H9 (cell line): ENCODE data around the gene OR8B12. TPM values are rescaled to one million over a fixed set of nuclear protein-coding genes. Genes with fewer than 3 reads are reported as not detected.

Source experiments
- DNase-seq: peaks from one replicate; pipeline ENCODE4 v3.0.0-alpha.2; 2017
- H2AFZ ChIP-seq: one replicate; pipeline ENCODE4 v1.6.1; 2013; ENCODE audit warnings: mild to moderate bottlenecking, low read length, control low read depth, moderate library complexity
- H2AK5ac ChIP-seq: 2 replicates; pipeline ENCODE4 v1.6.1; 2013; ENCODE audit warnings: low read length, control low read depth, mixed read lengths; ENCODE audit not compliant: insufficient read length
- H2BK120ac ChIP-seq: one replicate; pipeline ENCODE4 v1.6.1; 2013; ENCODE audit warnings: low read depth, mild to moderate bottlenecking, low read length, control low read depth, inconsistent platforms; ENCODE audit not compliant: poor library complexity, severe bottlenecking
- H2BK12ac ChIP-seq: 2 replicates; pipeline ENCODE4 v1.6.1; 2013; ENCODE audit warnings: low read length, control low read depth, mixed read lengths, low read depth; ENCODE audit not compliant: insufficient read length
- H2BK15ac ChIP-seq: 2 replicates; pipeline ENCODE4 v1.6.1; 2013; ENCODE audit warnings: low read depth, low read length, control low read depth
- H2BK20ac ChIP-seq: one replicate; pipeline ENCODE4 v1.6.1; 2013; ENCODE audit warnings: low read depth, mild to moderate bottlenecking, low read length, control low read depth, inconsistent platforms; ENCODE audit not compliant: poor library complexity, severe bottlenecking
- H2BK5ac ChIP-seq: 2 replicates; pipeline ENCODE4 v1.6.1; 2013; ENCODE audit warnings: low read length, control low read depth, mixed read lengths; ENCODE audit not compliant: insufficient read length
- H3K14ac ChIP-seq: 2 replicates; pipeline ENCODE4 v1.6.1; 2013; ENCODE audit warnings: low read length, control low read depth; ENCODE audit not compliant: insufficient read depth
- H3K18ac ChIP-seq: 2 replicates; pipeline ENCODE4 v1.6.1; 2013; ENCODE audit warnings: low read depth, mild to moderate bottlenecking, mixed read lengths, low read length, control low read depth; ENCODE audit not compliant: insufficient read length
- H3K23ac ChIP-seq: 2 replicates; pipeline ENCODE4 v1.6.1; 2013; ENCODE audit warnings: low read length, control low read depth, mixed read lengths, low read depth; ENCODE audit not compliant: insufficient read length
- H3K23me2 ChIP-seq: 2 replicates; pipeline ENCODE4 v1.6.1; 2013; ENCODE audit warnings: low read depth, mild to moderate bottlenecking, mixed read lengths, low read length, control low read depth; ENCODE audit not compliant: insufficient read length, poor library complexity, severe bottlenecking
- H3K27ac ChIP-seq: 2 replicates; pipeline ENCODE4 v1.5.1; 2013; ENCODE audit warnings: low read length, control low read depth, mixed read lengths, low read depth; ENCODE audit not compliant: insufficient read length
- H3K27me3 ChIP-seq: 2 replicates; pipeline ENCODE4 v1.6.1; 2013; ENCODE audit warnings: low read length, control low read depth, inconsistent platforms; ENCODE audit not compliant: insufficient read depth
- H3K4ac ChIP-seq: 2 replicates; pipeline ENCODE4 v1.6.1; 2013; ENCODE audit warnings: low read depth, mild to moderate bottlenecking, control low read depth, inconsistent platforms, low read length, moderate library complexity
- H3K4me1 ChIP-seq: 2 replicates; pipeline ENCODE4 v1.6.1; 2013; ENCODE audit warnings: low read length, control low read depth, inconsistent platforms; ENCODE audit not compliant: insufficient read depth
- H3K4me2 ChIP-seq: 2 replicates; pipeline ENCODE4 v1.6.1; 2013; ENCODE audit warnings: low read length, control low read depth, mixed read lengths; ENCODE audit not compliant: insufficient read length, insufficient read depth
- H3K56ac ChIP-seq: 2 replicates; pipeline ENCODE4 v1.6.1; 2013; ENCODE audit warnings: low read depth, mild to moderate bottlenecking, mixed read lengths, low read length, control low read depth; ENCODE audit not compliant: insufficient read length
- H3K79me1 ChIP-seq: 2 replicates; pipeline ENCODE4 v1.6.1; 2013; ENCODE audit warnings: low read depth, mild to moderate bottlenecking, moderate library complexity, low read length, control low read depth, inconsistent platforms; ENCODE audit not compliant: insufficient read depth, poor library complexity, severe bottlenecking
- H3K79me2 ChIP-seq: 2 replicates; pipeline ENCODE4 v1.6.1; 2013; ENCODE audit warnings: low read length, control low read depth, inconsistent platforms; ENCODE audit not compliant: insufficient read depth
- H3K9ac ChIP-seq: 2 replicates; pipeline ENCODE4 v1.6.1; 2013; ENCODE audit warnings: low read length, control low read depth, mixed read lengths; ENCODE audit not compliant: insufficient read length; ENCODE audit errors: extremely low read depth
- H3K9me3 ChIP-seq: one replicate; pipeline ENCODE4 v1.6.1; 2013; ENCODE audit warnings: low read depth, low read length, inconsistent platforms; ENCODE audit not compliant: control insufficient read depth
- H3T11ph ChIP-seq: one replicate; pipeline ENCODE4 v1.6.1; 2013; ENCODE audit warnings: mild to moderate bottlenecking, low read length, control low read depth, inconsistent platforms
- H4K20me1 ChIP-seq: one replicate; pipeline ENCODE4 v1.6.1; 2013; ENCODE audit not compliant: control insufficient read depth, insufficient read length, insufficient read depth
- H4K5ac ChIP-seq: 2 replicates; pipeline ENCODE4 v1.6.1; 2013; ENCODE audit warnings: low read depth, mild to moderate bottlenecking, mixed read lengths, low read length, control low read depth; ENCODE audit not compliant: insufficient read length
- H4K8ac ChIP-seq: replicated peaks from 2 replicates; pipeline ENCODE4 v1.6.1; 2013; ENCODE audit warnings: low read length, control low read depth, mixed read lengths, low read depth; ENCODE audit not compliant: insufficient read length
- H4K91ac ChIP-seq: 2 replicates; pipeline ENCODE4 v1.6.1; 2013; ENCODE audit warnings: low read depth, mild to moderate bottlenecking, moderate library complexity, mixed read lengths, low read length, control low read depth; ENCODE audit not compliant: insufficient read length
- H3K27ac Mint-ChIP-seq, 3 experiments: 2 replicates in 2 of 3; 3 replicates in 1 of 3; pipeline ENCODE4 v1.8.0; 2020 to 2021; ENCODE audit warnings: mixed read lengths in 3 of 3, mild to moderate bottlenecking in 1 of 3, moderate library complexity in 1 of 3
- H3K27me3 Mint-ChIP-seq: 2 replicates; pipeline ENCODE4 v1.8.0; 2021; ENCODE audit warnings: low read depth, mild to moderate bottlenecking, moderate library complexity, mixed read lengths
- H3K36me3 Mint-ChIP-seq, 3 experiments: 2 replicates in 2 of 3; 3 replicates in 1 of 3; pipeline ENCODE4 v1.8.0; 2020 to 2021; ENCODE audit warnings: low read depth in 3 of 3, mixed read lengths in 3 of 3; ENCODE audit not compliant: insufficient read depth in 1 of 3
- H3K4me1 Mint-ChIP-seq, 2 experiments: 2 replicates each; pipeline ENCODE4 v1.8.0; 2020; ENCODE audit warnings: mixed read lengths in 2 of 2
- H3K4me3 Mint-ChIP-seq, 2 experiments: 2 replicates in 1 of 2; 3 replicates in 1 of 2; pipeline ENCODE4 v1.8.0; 2020 to 2021; ENCODE audit warnings: mild to moderate bottlenecking in 2 of 2, mixed read lengths in 2 of 2, moderate library complexity in 1 of 2
- H3K9me3 Mint-ChIP-seq, 2 experiments: 2 replicates in 1 of 2; 3 replicates in 1 of 2; pipeline ENCODE4 v1.8.0; 2020; ENCODE audit warnings: mild to moderate bottlenecking in 2 of 2, mixed read lengths in 2 of 2, moderate library complexity in 1 of 2
- CTCF ChIP-seq: fragments of 200-600 bp; sonication (generic); conservative IDR thresholded peaks from 3 replicates; pipeline ENCODE4 v1.8.0; 2021; ENCODE audit warnings: antibody characterized with exemption, mild to moderate bottlenecking
- WGBS: extraction: QIAGEN DNeasy Blood & Tissue Kit; methylation state at CpG from one replicate; pipeline ENCODE4 v1.1.7; 2013; ENCODE audit warnings: missing lambda C conversion rate, low lambda C conversion rate, mixed read lengths; ENCODE audit not compliant: insufficient read length; ENCODE audit errors: extremely low coverage; 5-methylcytosine and 5-hydroxymethylcytosine counted together
- total RNA-seq: library from RNA; stranded (reverse); gene quantifications from 2 replicates; pipeline ENCODE4 v1.2.1, GENCODE V29; 2021

Gene OR8B12
- total RNA-seq, 1 experiment from 2014 or later, result not detected

- Histone ChIP-seq H2BK12ac (no peak overlapping the region), H4K91ac (no peak overlapping the region), H4K8ac (no peak overlapping the region), H4K20me1 (no peaks in the 10 kb centered on the region), H2BK120ac (no peak overlapping the region), H3K79me1 (no peaks in the 10 kb centered on the region), H3K9me3 (no peaks in the 10 kb centered on the region), H2BK15ac (no peak overlapping the region), H3K23me2 (no peaks in the 10 kb centered on the region), H3K4ac (no peak overlapping the region), H2AFZ (no peak overlapping the region), H4K5ac (no peak overlapping the region), H3K9ac (no peak overlapping the region), H3K27me3 (no peaks in the 10 kb centered on the region), H3T11ph (no peak overlapping the region), H3K14ac (no peak overlapping the region), H2BK5ac (no peak overlapping the region), H3K27ac (no peak overlapping the region), H2AK5ac (no peak overlapping the region), H3K4me2 (no peak overlapping the region), H2BK20ac (no peak overlapping the region), H3K4me1 (no peaks in the 10 kb centered on the region), H3K23ac (no peak overlapping the region), H3K56ac (no peak overlapping the region), H3K79me2 (no peaks in the 10 kb centered on the region), H3K18ac (no peak overlapping the region)
- no CpG with 5 or more reads among the region's 6 CpGs for WGBS
- DNase-seq, result no peak
- no peak for TF ChIP-seq CTCF
- no peak overlapping the region for H3K27ac Mint-ChIP-seq
- no peaks in the 10 kb centered on the region for H3K27me3 Mint-ChIP-seq
- no peaks in the 10 kb centered on the region for H3K4me1 Mint-ChIP-seq
- no peak overlapping the region for H3K4me3 Mint-ChIP-seq
- no peaks in the 10 kb centered on the region; a peak in 1 of 7 replicates for H3K36me3 Mint-ChIP-seq
- H3K9me3 Mint-ChIP-seq, result no peaks in the 10 kb centered on the region; a peak in 1 of 5 replicates
Measured at GRCh38 chr11:124577716-124578427, 34.4 kb upstream of the OR8B12 start.
